Stimulated activated naive CD8-positive, alpha-beta T cell treated with anti-CD3 and anti-CD28 coated beads, Interleukin-15, amount 100 ng/mL, for 72 hours (primary cell): ENCODE results near the gene CLEC20A.

Experiments
- ATAC-seq: fragments of 150-1000 bp; cut with Tn5 transposase; 2 replicates; pipeline ENCODE4 v1.10.0; 2021; ENCODE audit warnings: mild to moderate bottlenecking, moderate library complexity
- DNase-seq, 2 donors: peaks; one replicate each; pipeline ENCODE4 v3.0.0; 2021 to 2022
- H3K27ac Mint-ChIP-seq, 2 donors: one replicate each; pipeline ENCODE4 v1.8.0; 2022; ENCODE audit warnings: mild to moderate bottlenecking in 2 of 2, mixed read lengths in 2 of 2, moderate library complexity in 2 of 2
- H3K27me3 Mint-ChIP-seq: one replicate; pipeline ENCODE4 v1.8.0; 2022; ENCODE audit warnings: mixed read lengths
- H3K4me1 Mint-ChIP-seq: one replicate; pipeline ENCODE4 v1.8.0; 2022; ENCODE audit warnings: mild to moderate bottlenecking, mixed read lengths
- H3K4me3 Mint-ChIP-seq, 2 donors: one replicate each; pipeline ENCODE4 v1.8.0; 2022; ENCODE audit warnings: mild to moderate bottlenecking in 2 of 2, mixed read lengths in 2 of 2, moderate library complexity in 1 of 2
- H3K9me3 Mint-ChIP-seq, 2 donors: one replicate each; pipeline ENCODE4 v1.8.0; 2022; ENCODE audit warnings: mixed read lengths in 2 of 2

Gene CLEC20A

DNA sequence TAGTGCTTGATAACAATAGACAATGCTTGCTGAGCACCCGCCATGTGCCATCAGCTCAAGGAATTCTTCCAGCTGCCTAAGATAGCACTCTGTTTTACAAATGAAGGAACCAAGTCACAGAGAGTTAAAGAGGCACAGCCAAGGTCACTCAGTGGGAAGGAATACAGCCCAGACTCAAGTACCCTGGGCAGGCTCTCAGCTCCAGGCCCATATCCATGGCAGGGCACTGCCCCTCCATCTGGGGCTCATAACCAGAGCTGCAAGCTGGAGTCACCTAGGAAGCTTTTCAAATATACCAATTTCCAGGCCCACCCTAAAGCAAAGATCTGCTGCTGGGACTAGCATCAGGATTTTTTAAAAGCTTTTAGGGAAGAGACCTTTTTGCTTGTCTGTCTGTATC lies 1.6 kb downstream of the CLEC20A start:
- no peak for ATAC-seq
- no peak overlapping the region for H3K4me3 Mint-ChIP-seq
- H3K27me3 Mint-ChIP-seq, result no peaks in the 10 kb centered on the region
- no peak overlapping the region for H3K27ac Mint-ChIP-seq
- no peaks in the 10 kb centered on the region for H3K9me3 Mint-ChIP-seq
- H3K4me1 Mint-ChIP-seq, result no peaks in the 10 kb centered on the region
- no peak for DNase-seq

- Mint-ChIP-seq H3K27ac (no peak overlapping the region), H3K4me3 (no peak overlapping the region), H3K9me3 (no peaks in the 10 kb centered on the region), H3K4me1 (no peaks in the 10 kb centered on the region), H3K27me3 (no peaks in the 10 kb centered on the region)
- DNase-seq, result no peak
- no peak for ATAC-seq
Measured at GRCh38 chr1:178494569-178494971, 2.2 kb downstream of the CLEC20A start.

- DNase-seq, result no peak
- Mint-ChIP-seq H3K4me1 (no peaks in the 10 kb centered on the region), H3K9me3 (no peaks in the 10 kb centered on the region), H3K4me3 (no peak overlapping the region), H3K27me3 (peaks cover 4% of the 10 kb centered on the region), H3K27ac (no peak overlapping the region)
- no peak for ATAC-seq
Measured at GRCh38 chr1:178493301-178493741, 3.4 kb downstream of the CLEC20A start.

GRCh38 chr1:178492341-178492740 lies 4.4 kb downstream of the CLEC20A start:
- DNase-seq, result no peak
- peaks cover 2% of the 10 kb centered on the region for H3K4me1 Mint-ChIP-seq
- H3K27me3 Mint-ChIP-seq, result peaks cover 14% of the 10 kb centered on the region
- H3K27ac Mint-ChIP-seq, result no peak overlapping the region
- no peak for ATAC-seq
- H3K4me3 Mint-ChIP-seq, result no peak overlapping the region
- H3K9me3 Mint-ChIP-seq, result no peaks in the 10 kb centered on the region

DNA sequence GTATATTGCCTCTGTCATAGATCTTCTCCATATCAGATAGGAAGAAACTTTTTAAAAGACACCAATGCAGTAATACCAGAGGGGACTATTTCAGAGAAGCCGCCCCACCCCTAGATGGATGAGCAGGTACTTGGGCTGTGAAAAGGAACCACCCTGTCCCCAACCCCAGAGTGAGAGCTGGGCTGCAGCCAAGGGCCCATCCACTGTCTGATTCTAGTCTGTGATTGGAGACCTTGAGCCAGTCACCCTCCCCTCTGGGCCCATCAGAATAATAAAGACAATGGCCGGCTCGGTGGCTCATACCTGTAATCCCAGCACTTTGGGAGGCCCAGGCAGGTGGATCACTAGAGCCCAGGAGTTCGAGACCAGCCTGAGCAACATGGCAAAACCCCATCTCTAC lies 5.0 kb downstream of the CLEC20A start:
- peak overlapping the region in 1 of 2 donors; percentile 3 for H3K27ac Mint-ChIP-seq
- no peak for ATAC-seq
- no peak for DNase-seq
- no peak overlapping the region for H3K4me3 Mint-ChIP-seq
- H3K4me1 Mint-ChIP-seq, result peaks cover 6% of the 10 kb centered on the region
- no peaks in the 10 kb centered on the region for H3K9me3 Mint-ChIP-seq
- peaks cover 18% of the 10 kb centered on the region for H3K27me3 Mint-ChIP-seq

- Mint-ChIP-seq H3K9me3 (no peaks in the 10 kb centered on the region), H3K4me3 (no peak overlapping the region), H3K27me3 (peaks cover 18% of the 10 kb centered on the region), H3K4me1 (peaks cover 6% of the 10 kb centered on the region), H3K27ac (no peak overlapping the region)
- ATAC-seq (no peak), DNase-seq (no peak)
Measured at GRCh38 chr1:178490967-178491366, 5.8 kb downstream of the CLEC20A start.

GRCh38 chr1:178490136-178490535 lies 6.6 kb downstream of the CLEC20A start:
- Mint-ChIP-seq H3K4me3 (no peak overlapping the region), H3K9me3 (no peaks in the 10 kb centered on the region)
- no peak for ATAC-seq

GRCh38 chr1:178489399-178489798 lies 7.4 kb downstream of the CLEC20A start:
- Mint-ChIP-seq H3K9me3 (no peaks in the 10 kb centered on the region), H3K27me3 (peaks cover 18% of the 10 kb centered on the region), H3K4me3 (no peak overlapping the region), H3K4me1 (peaks cover 6% of the 10 kb centered on the region), H3K27ac (no peak overlapping the region)
- no peak for ATAC-seq
- DNase-seq, result no peak

More at GRCh38 chr1:178490136-178490535, 6.6 kb downstream of the CLEC20A start:
- Mint-ChIP-seq H3K4me1 (peaks cover 6% of the 10 kb centered on the region), H3K27ac (no peak overlapping the region), H3K27me3 (peaks cover 18% of the 10 kb centered on the region)
- DNase-seq, result no peak

GRCh38 chr1:178488393-178488792 lies 8.4 kb downstream of the CLEC20A start:
- H3K27me3 Mint-ChIP-seq, result peaks cover 18% of the 10 kb centered on the region
- no peak overlapping the region for H3K4me3 Mint-ChIP-seq
- no peak for DNase-seq
- no peak overlapping the region for H3K27ac Mint-ChIP-seq
- peaks cover 6% of the 10 kb centered on the region for H3K4me1 Mint-ChIP-seq
- H3K9me3 Mint-ChIP-seq, result no peaks in the 10 kb centered on the region
- no peak for ATAC-seq

DNA sequence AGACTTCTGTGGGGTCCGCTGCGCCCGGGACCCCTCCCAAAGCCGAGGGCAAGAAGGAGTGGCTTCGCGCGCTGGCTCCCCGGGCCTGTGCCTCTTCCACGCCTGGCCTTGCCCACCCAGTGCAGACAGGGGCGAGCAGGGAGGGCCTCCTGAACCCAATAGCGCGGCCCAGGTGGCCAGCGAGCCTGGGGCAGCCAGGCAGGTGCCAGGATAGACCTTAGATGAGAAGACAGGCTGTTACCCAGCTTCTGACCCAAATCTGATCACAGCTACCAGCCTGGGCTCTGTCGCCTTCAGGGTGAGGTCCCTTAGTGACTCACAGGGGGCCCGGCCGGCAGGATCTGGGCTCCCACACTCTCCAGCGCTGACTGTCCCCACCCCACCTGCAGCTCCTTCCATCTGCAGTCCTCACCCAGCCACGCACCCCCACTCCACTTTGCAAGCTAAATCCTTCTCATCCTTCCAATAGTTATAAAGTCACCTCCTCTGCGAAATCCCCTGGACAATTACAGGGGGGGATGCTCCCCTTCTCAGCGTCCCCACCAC lies 9.6 kb downstream of the CLEC20A start:
- H3K4me1 Mint-ChIP-seq, result peaks cover 6% of the 10 kb centered on the region
- DNase-seq (no peak), ATAC-seq (peak; percentile 31)
- no peak overlapping the region for H3K4me3 Mint-ChIP-seq
- peaks cover 18% of the 10 kb centered on the region for H3K27me3 Mint-ChIP-seq
- no peaks in the 10 kb centered on the region for H3K9me3 Mint-ChIP-seq
- H3K27ac Mint-ChIP-seq, result peak overlapping the region in 1 of 2 donors; percentile 14

DNA sequence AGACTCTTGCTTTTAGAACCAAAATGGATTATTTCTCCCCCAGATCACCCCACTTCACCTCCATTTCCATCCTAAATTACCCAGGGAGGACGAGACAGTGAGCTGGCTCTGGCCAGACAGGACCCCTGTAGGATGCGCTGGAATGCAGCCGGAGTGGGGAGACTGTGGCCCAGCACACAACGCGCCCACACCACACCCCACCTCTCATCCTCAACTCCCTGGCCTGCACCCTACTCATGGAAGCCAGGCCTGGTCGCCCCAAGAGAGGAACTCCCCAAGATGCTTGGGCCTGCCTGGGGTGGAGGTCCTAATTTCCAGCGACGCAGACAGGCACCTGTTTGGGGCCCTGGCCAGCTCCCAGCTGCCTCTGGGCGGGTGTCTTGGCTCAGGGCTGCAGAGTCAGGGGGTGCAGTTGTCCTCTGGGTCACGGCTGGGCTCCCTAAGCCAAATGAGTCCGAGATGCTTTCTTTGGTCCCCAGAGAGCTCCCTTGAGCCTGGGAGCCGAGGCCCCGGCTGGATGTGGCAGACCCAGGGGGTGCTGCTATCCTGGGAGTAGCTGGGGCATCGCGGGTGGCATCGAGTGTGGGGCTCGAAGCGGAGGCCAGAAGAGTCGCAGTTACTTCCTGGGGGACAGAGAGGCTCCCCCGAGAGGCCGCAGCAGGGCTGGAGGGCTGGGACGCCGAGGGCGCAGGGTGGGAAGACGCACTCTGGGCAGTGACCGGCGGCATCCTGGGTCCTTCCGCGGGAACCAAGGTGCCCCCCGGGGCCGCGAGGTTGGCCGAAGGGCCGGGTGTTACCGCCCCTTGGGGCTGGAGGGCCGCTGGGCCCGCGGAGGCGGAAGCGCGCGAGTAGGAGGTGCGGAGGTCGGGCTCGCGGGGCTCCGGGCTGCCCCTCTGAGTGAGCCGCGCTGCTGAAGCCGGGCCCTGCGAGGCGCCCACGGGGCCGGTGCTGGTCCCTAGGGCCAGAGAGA lies 10.4 kb downstream of the CLEC20A start:
- H3K27me3 Mint-ChIP-seq, result peaks cover 18% of the 10 kb centered on the region
- DNase-seq, result no peak
- no peak overlapping the region for H3K4me3 Mint-ChIP-seq
- H3K4me1 Mint-ChIP-seq, result peaks cover 6% of the 10 kb centered on the region
- H3K27ac Mint-ChIP-seq, result no peak overlapping the region
- H3K9me3 Mint-ChIP-seq, result no peaks in the 10 kb centered on the region
- ATAC-seq, result peak; percentile 31

DNA sequence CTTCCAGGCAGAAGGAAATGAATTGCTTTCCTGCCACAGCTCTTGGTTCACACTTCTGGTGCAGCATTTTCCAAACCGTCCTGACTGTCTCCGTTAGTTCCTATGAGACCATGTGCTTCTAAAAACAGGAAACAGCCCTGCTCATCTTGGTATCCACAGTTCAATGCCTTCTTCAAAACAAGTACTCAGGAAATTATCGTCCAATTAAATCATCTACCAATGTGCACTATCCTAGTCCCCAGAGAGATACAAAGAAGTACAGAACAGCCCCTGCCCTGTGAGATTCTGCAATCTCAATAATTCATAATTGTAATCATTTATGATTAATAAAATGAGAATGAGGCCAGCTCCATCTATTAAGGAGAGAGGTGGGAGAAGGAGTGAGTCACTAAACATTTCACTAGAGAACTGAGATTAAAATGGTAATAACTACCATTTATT lies 11.2 kb downstream of the CLEC20A start:
- H3K9me3 Mint-ChIP-seq, result no peaks in the 10 kb centered on the region
- H3K27ac Mint-ChIP-seq, result no peak overlapping the region
- no peak for ATAC-seq
- H3K27me3 Mint-ChIP-seq, result peaks cover 18% of the 10 kb centered on the region
- peaks cover 6% of the 10 kb centered on the region for H3K4me1 Mint-ChIP-seq
- H3K4me3 Mint-ChIP-seq, result no peak overlapping the region
- no peak for DNase-seq

DNA sequence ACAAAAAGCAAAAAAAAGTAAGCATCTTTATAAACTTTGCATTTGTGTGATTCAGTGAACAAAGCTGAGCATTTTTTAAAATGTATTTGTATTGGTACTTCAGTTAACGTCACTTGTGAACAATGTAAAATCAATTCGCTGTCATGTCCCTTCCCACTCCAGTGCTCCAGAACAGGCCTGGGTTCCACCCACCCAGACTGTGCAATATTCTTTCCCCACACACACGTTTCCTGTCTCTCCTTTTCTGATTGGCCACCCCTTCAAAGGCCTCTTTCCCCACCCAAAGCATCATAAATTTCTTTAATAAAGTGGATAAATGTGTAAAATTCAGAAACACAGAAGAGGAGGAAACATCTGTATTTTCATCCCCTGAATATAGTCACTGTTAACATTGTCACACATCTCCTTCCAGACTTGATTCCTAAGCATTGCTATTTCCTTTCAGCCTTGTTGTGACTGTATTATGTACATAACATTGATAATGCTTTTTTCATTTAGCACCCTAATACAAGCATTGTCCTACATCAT lies 12.0 kb downstream of the CLEC20A start:
- Mint-ChIP-seq H3K27me3 (peaks cover 18% of the 10 kb centered on the region), H3K9me3 (no peaks in the 10 kb centered on the region), H3K4me1 (peaks cover 6% of the 10 kb centered on the region), H3K4me3 (no peak overlapping the region), H3K27ac (no peak overlapping the region)
- ATAC-seq, result no peak
- DNase-seq, result no peak

GRCh38 chr1:178483251-178483957 lies 13.4 kb downstream of the CLEC20A start:
- Mint-ChIP-seq H3K4me3 (no peak overlapping the region), H3K27me3 (peaks cover 14% of the 10 kb centered on the region), H3K4me1 (peaks cover 6% of the 10 kb centered on the region), H3K9me3 (no peaks in the 10 kb centered on the region), H3K27ac (no peak overlapping the region)
- no peak for ATAC-seq
- DNase-seq, result no peak

DNA sequence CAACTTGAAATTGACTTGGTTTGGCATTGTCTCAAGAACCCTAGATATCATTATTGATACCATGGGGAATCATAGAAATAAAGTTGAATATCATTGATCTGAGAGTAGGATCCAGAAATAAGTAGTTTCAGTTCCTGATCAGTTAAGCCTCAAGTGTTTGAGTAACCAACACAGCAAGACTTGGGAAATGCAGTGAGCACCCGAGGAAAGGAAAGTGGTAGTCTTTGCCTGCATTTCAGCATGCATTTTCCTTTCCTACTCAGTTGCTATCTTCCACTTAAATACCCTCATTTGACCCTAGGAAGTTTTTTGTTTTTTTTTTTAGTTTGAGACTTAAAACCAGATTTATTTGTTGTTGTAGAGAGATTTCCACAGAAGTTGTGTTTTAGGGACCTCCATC lies 18.9 kb downstream of the CLEC20A start:
- Mint-ChIP-seq H3K27ac (no peak overlapping the region), H3K4me3 (no peak overlapping the region), H3K9me3 (no peaks in the 10 kb centered on the region), H3K27me3 (peaks cover 3% of the 10 kb centered on the region), H3K4me1 (no peaks in the 10 kb centered on the region)
- DNase-seq, result no peak
- ATAC-seq, result no peak
